Body of pancreas (tissue), 4 donors: ENCODE results near the gene COL4A4.

Experiments used
- CTCF ChIP-seq, 7 experiments: fragments of 450-650 bp in 4 of 7; fragments of 200-600 bp in 3 of 7; sonication (generic) in 3 of 7; IDR thresholded peaks; one replicate each; pipeline ENCODE4 v1.5.1; 2016 to 2019; ENCODE audit warnings: antibody characterized with exemption in 7 of 7
- POLR2A ChIP-seq, 3 donors: fragments of 450-650 bp; IDR thresholded peaks; one replicate each; pipeline ENCODE4 v1.6.1; 2016; ENCODE audit warnings: antibody characterized with exemption in 3 of 3, mild to moderate bottlenecking in 2 of 3

GRCh38 chr2:227054006-227054405 is 110.0 kb downstream of the COL4A4 start:
- TF ChIP-seq CTCF (IDR thresholded peaks at IDR 0.05): no peak
- TF ChIP-seq POLR2A (IDR thresholded peaks at IDR 0.05): no peak
